Progenitor cell of endocrine pancreas (in vitro differentiated cells): Measurements from ENCODE around the gene ZNF837. TPM values are rescaled to one million over a fixed set of nuclear protein-coding genes. Genes with fewer than 3 reads are reported as not detected.
"Not testable (repeated sequence)": the region's sequence is repeated elsewhere in the genome, so short reads cannot be mapped to it uniquely, and the experiment has no call there.

Experiments
- DNase-seq: peaks from one replicate; pipeline ENCODE4 v3.0.0; 2021; ENCODE audit warnings: low spot score; ENCODE audit not compliant: unreplicated experiment
- H3K27ac Mint-ChIP-seq: 2 replicates; pipeline ENCODE4 v1.8.0; 2021; ENCODE audit warnings: mild to moderate bottlenecking, moderate library complexity, mixed read lengths
- H3K27me3 Mint-ChIP-seq: 2 replicates; pipeline ENCODE4 v1.8.0; 2021; ENCODE audit warnings: mixed read lengths
- H3K36me3 Mint-ChIP-seq: 2 replicates; pipeline ENCODE4 v1.8.0; 2022; ENCODE audit warnings: mixed read lengths; ENCODE audit not compliant: insufficient read depth
- H3K4me1 Mint-ChIP-seq: 2 replicates; pipeline ENCODE4 v1.8.0; 2021; ENCODE audit warnings: low read depth, mixed read lengths
- H3K4me3 Mint-ChIP-seq: 2 replicates; pipeline ENCODE4 v1.8.0; 2021; ENCODE audit warnings: low read depth, mild to moderate bottlenecking, moderate library complexity, mixed read lengths
- H3K9me3 Mint-ChIP-seq: 2 replicates; pipeline ENCODE4 v1.8.0; 2021; ENCODE audit warnings: low read depth, mixed read lengths
- CTCF ChIP-seq: fragments of 200-600 bp; sonication (generic); IDR thresholded peaks from one replicate; pipeline ENCODE4 v1.5.0; 2021; ENCODE audit warnings: antibody characterized with exemption, mild to moderate bottlenecking; ENCODE audit not compliant: unreplicated experiment
- total RNA-seq: library from RNA; stranded (reverse); gene quantifications from 2 replicates; pipeline ENCODE4 v1.2.1, GENCODE V29; 2021

The ZNF837 gene
- total RNA-seq, 1 donor from 2014 or later, result 6.1 TPM

- TF ChIP-seq CTCF, result no peak
- no peak for DNase-seq
- peak overlapping the region; percentile 82 for H3K4me3 Mint-ChIP-seq
- no peaks in the 10 kb centered on the region for H3K9me3 Mint-ChIP-seq
- H3K4me1 Mint-ChIP-seq, result peaks cover 19% of the 10 kb centered on the region
- H3K36me3 Mint-ChIP-seq, result peaks cover 6% of the 10 kb centered on the region
- peak overlapping the region; percentile 11 for H3K27ac Mint-ChIP-seq
- H3K27me3 Mint-ChIP-seq, result no peaks in the 10 kb centered on the region
Measured at GRCh38 chr19:58409010-58409790, 28.4 kb upstream of the ZNF837 start.

GRCh38 chr19:58408152-58409009, 27.6 kb upstream of the ZNF837 start, which contains the start of gene ZNF584:
ZNF584 (plus strand) TSS chr19:58408649; CDS start chr19:58409148, 499 bp downstream.
- peak within 1 kb of the TSS; percentile 82 for H3K4me3 Mint-ChIP-seq
- TF ChIP-seq CTCF, result no peak
- H3K27ac Mint-ChIP-seq, result peak within 1 kb of the TSS; percentile 97
- no peaks in the 10 kb centered on the region for H3K27me3 Mint-ChIP-seq
- H3K4me1 Mint-ChIP-seq, result peaks cover 23% of the 10 kb centered on the region
- H3K36me3 Mint-ChIP-seq, result peaks cover 4% of the 10 kb centered on the region
- peak; percentile 91 for DNase-seq
- no peaks in the 10 kb centered on the region for H3K9me3 Mint-ChIP-seq

GRCh38 chr19:58407658-58408151, 26.9 kb upstream of the ZNF837 start:
- TF ChIP-seq CTCF, result no peak
- no peak for DNase-seq

GRCh38 chr19:58406818-58407657, 26.2 kb upstream of the ZNF837 start:
- DNase-seq, result no peak
- Mint-ChIP-seq H3K4me3 (peak overlapping the region; percentile 82), H3K4me1 (peaks cover 25% of the 10 kb centered on the region), H3K36me3 (no peaks in the 10 kb centered on the region), H3K27ac (peak overlapping the region; percentile 97), H3K9me3 (no peaks in the 10 kb centered on the region), H3K27me3 (no peaks in the 10 kb centered on the region)
- TF ChIP-seq CTCF, result peak; percentile 53

More at GRCh38 chr19:58407658-58408151, 26.9 kb upstream of the ZNF837 start:
- H3K27ac Mint-ChIP-seq, result peak overlapping the region; percentile 97
- no peaks in the 10 kb centered on the region for H3K9me3 Mint-ChIP-seq
- peaks cover 23% of the 10 kb centered on the region for H3K4me1 Mint-ChIP-seq
- H3K36me3 Mint-ChIP-seq, result peaks cover 2% of the 10 kb centered on the region
- peak overlapping the region; percentile 82 for H3K4me3 Mint-ChIP-seq
- no peaks in the 10 kb centered on the region for H3K27me3 Mint-ChIP-seq

GRCh38 chr19:58403920-58404478, 23.2 kb upstream of the ZNF837 start:
- H3K36me3 Mint-ChIP-seq, H3K9me3 Mint-ChIP-seq, DNase-seq, H3K27ac Mint-ChIP-seq, H3K4me3 Mint-ChIP-seq, H3K27me3 Mint-ChIP-seq: not testable (repeated sequence)
- peaks cover 29% of the 10 kb centered on the region for H3K4me1 Mint-ChIP-seq
